ENCODE data around the gene GYG1. TPM values are rescaled to one million over a fixed set of nuclear protein-coding genes. Genes with fewer than 3 reads are reported as not detected.

The GYG1 gene
- polyA plus RNA-seq, 1 donor: 31.7 TPM

Other genes starting within 250 kb of the GYG1 start
- gene CPB1, start 163.7 kb upstream of the GYG1 start, polyA plus RNA-seq: 1.9 TPM
- gene CPA3, start 126.2 kb upstream of the GYG1 start, polyA plus RNA-seq: 0.52 TPM
- 20.6 TPM for gene HLTF, start 95.0 kb downstream of the GYG1 start, polyA plus RNA-seq
- gene HPS3, start 138.1 kb downstream of the GYG1 start, polyA plus RNA-seq: 30.9 TPM
- 0.57 TPM for gene CP, start 230.3 kb downstream of the GYG1 start, polyA plus RNA-seq